K562 (cell line): ENCODE measurements around the gene AANAT. TPM values are rescaled to one million over a fixed set of nuclear protein-coding genes. Genes with fewer than 3 reads are reported as not detected.

Source experiments
- BCL6 ChIP-seq: fragments of 250-450 bp; sonication (Bioruptor Pico); IDR thresholded peaks from 2 replicates; pipeline ENCODE4 v1.4.0; 2020
- BRCA1 ChIP-seq, 2 experiments: fragments of 450-650 bp in 1 of 2; sonication (generic) in 1 of 2; formaldehyde crosslinking in 1 of 2; IDR thresholded peaks; 2 replicates each; pipeline versions ENCODE4 v1.5.0 to v1.6.1; 2017 to 2020; ENCODE audit warnings: mild to moderate bottlenecking in 1 of 2, missing genetic modification reagents in 1 of 2
- CC2D1A ChIP-seq: fragments of 450-650 bp; IDR thresholded peaks from 2 replicates; pipeline ENCODE4 v1.6.1; 2017; ENCODE audit warnings: mild to moderate bottlenecking
- CTBP1 ChIP-seq: fragments of 450-650 bp; IDR thresholded peaks from 2 replicates; pipeline ENCODE4 v1.6.1; 2016; ENCODE audit warnings: borderline replicate concordance
- EP400 ChIP-seq: fragments of 450-650 bp; IDR thresholded peaks from 2 replicates; pipeline ENCODE4 v1.6.1; 2017; ENCODE audit warnings: antibody characterized with exemption, mild to moderate bottlenecking, moderate library complexity
- ESRRA ChIP-seq: fragments of 450-650 bp; IDR thresholded peaks from 2 replicates; pipeline ENCODE4 v1.6.1; 2014; ENCODE audit warnings: low read depth, mild to moderate bottlenecking, moderate library complexity, borderline replicate concordance
- ILF3 ChIP-seq: fragments of 450-650 bp; IDR thresholded peaks from 2 replicates; pipeline ENCODE4 v1.6.1; 2018; ENCODE audit warnings: antibody characterized with exemption, mild to moderate bottlenecking, moderate library complexity, borderline replicate concordance
- KLF16 ChIP-seq: IDR thresholded peaks from 2 replicates; pipeline ENCODE4 v1.6.1; 2016; ENCODE audit warnings: antibody characterized with exemption
- MXI1 ChIP-seq: IDR thresholded peaks from 2 replicates; pipeline ENCODE4 v1.6.1; 2011; ENCODE audit warnings: low read depth, mild to moderate bottlenecking, improper control_type of control experiment, low read length
- PML ChIP-seq: IDR thresholded peaks from 2 replicates; pipeline ENCODE4 v1.6.1; 2012; ENCODE audit warnings: low read length, inconsistent platforms
- PREB ChIP-seq: sonication (generic); formaldehyde crosslinking; IDR thresholded peaks from 2 replicates; pipeline ENCODE4 v1.8.1; 2023; ENCODE audit warnings: mild to moderate bottlenecking, missing genetic modification reagents
- RBM15 ChIP-seq: fragments of 200-400 bp; formaldehyde crosslinking; IDR thresholded peaks from 2 replicates; pipeline ENCODE4 v1.6.1; 2018; ENCODE audit warnings: mild to moderate bottlenecking, low read length, moderate library complexity; ENCODE audit not compliant: insufficient read depth
- SUPT5H ChIP-seq: fragments of 450-650 bp; IDR thresholded peaks from 2 replicates; pipeline ENCODE4 v1.6.1; 2016
- ZNF347 ChIP-seq: fragments of 450-650 bp; formaldehyde crosslinking; IDR thresholded peaks from 2 replicates; pipeline ENCODE4 v1.4.0; 2020; ENCODE audit warnings: low read depth, mild to moderate bottlenecking, moderate library complexity
- polyA plus RNA-seq, 8 experiments: library from polyadenylated mRNA; depleted of rRNA in 4 of 8; stranded (reverse) in 5 of 8; unstranded in 3 of 8; fragments of >200 nt; fragmentation: Nextera tagmentation in 2 of 8; fragmentation: Illumina TruSeq in 1 of 8; extraction: Ambion mirVana in 2 of 8; extraction: Trizol in 1 of 8; gene quantifications; 2 replicates each; pipeline versions ENCODE4 v1.2.1 to v1.2.3, GENCODE V29; 2011 to 2014; ENCODE audit warnings: inconsistent platforms in 1 of 8, missing spikeins in 1 of 8
- total RNA-seq, 7 experiments: library from RNA; depleted of rRNA in 6 of 7; stranded (reverse); fragments of >200 nt in 6 of 7; fragmentation: Illumina TruSeq in 2 of 7; extraction: Trizol in 2 of 7; gene quantifications; 2 replicates each; pipeline versions ENCODE4 v1.2.1 to v1.2.3, GENCODE V29; 2011 to 2021; ENCODE audit warnings: low replicate concordance in 1 of 7
- TF ChIP-seq, protein P1 (sequence below): fragments of 450-650 bp; IDR thresholded peaks from 2 replicates; pipeline ENCODE4 v1.6.1; 2016; ENCODE audit warnings: low read depth
- TF ChIP-seq, protein P2 (sequence below): sonication (generic); formaldehyde crosslinking; IDR thresholded peaks from 2 replicates; pipeline ENCODE4 v1.8.0; 2022; ENCODE audit warnings: missing genetic modification reagents, mild to moderate bottlenecking, moderate library complexity, borderline replicate concordance
- TF ChIP-seq, protein P3 (sequence below): sonication (generic); formaldehyde crosslinking; IDR thresholded peaks from 2 replicates; pipeline ENCODE4 v1.9.0; 2022; ENCODE audit warnings: mild to moderate bottlenecking, missing genetic modification reagents

AANAT gene
- total and polyA plus RNA-seq, 9 of the 15 experiments (the other 6 are each of a cell fraction or from before 2014, with no cell fraction given): not detected

DNA sequence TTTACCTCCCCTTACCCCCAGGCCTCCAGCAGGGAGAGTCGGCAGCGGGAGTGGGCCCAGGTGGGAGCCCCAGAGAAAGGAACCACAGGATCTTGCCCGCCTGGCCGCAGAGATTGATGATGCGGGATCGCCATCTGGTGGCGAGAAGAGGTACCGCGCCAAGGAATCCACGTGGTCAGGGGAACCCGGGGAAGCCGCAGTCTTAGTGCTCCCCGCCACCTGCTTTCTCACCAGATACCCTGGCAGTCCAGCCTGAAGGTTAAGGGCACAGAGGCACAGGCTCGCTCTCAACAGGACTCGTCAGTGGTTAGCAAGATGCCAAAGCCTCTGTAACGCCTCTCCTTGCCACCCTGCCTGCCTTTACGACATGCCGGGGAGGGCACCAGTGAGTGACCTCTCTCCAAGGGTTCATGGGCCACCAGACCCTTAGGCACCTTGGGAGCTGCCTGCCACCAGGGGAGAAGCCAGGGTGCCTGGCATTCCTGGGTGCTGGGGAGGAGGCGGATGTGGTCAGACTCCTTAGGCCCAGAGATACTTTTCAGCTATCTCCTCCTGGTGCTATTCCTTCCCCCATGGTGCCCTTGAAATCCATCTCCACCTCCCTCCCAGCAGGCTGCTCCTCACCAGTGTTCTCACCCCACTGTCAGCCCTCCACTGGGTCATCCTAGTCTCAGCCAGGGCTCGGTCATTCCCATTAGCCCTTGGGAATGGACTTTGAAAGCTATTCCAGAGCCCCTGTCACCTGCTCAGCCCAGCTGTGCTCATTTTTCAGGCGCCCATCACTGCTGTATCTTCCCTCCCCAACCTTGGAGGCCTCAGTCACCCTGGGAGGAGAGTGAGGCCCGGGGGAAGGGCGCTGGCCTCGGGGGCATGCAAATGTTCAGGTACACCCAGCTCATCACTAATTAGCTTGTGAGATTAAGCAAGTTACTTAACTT is 39.3 kb downstream of the AANAT start (continued):
- TF ChIP-seq, protein P1, sequence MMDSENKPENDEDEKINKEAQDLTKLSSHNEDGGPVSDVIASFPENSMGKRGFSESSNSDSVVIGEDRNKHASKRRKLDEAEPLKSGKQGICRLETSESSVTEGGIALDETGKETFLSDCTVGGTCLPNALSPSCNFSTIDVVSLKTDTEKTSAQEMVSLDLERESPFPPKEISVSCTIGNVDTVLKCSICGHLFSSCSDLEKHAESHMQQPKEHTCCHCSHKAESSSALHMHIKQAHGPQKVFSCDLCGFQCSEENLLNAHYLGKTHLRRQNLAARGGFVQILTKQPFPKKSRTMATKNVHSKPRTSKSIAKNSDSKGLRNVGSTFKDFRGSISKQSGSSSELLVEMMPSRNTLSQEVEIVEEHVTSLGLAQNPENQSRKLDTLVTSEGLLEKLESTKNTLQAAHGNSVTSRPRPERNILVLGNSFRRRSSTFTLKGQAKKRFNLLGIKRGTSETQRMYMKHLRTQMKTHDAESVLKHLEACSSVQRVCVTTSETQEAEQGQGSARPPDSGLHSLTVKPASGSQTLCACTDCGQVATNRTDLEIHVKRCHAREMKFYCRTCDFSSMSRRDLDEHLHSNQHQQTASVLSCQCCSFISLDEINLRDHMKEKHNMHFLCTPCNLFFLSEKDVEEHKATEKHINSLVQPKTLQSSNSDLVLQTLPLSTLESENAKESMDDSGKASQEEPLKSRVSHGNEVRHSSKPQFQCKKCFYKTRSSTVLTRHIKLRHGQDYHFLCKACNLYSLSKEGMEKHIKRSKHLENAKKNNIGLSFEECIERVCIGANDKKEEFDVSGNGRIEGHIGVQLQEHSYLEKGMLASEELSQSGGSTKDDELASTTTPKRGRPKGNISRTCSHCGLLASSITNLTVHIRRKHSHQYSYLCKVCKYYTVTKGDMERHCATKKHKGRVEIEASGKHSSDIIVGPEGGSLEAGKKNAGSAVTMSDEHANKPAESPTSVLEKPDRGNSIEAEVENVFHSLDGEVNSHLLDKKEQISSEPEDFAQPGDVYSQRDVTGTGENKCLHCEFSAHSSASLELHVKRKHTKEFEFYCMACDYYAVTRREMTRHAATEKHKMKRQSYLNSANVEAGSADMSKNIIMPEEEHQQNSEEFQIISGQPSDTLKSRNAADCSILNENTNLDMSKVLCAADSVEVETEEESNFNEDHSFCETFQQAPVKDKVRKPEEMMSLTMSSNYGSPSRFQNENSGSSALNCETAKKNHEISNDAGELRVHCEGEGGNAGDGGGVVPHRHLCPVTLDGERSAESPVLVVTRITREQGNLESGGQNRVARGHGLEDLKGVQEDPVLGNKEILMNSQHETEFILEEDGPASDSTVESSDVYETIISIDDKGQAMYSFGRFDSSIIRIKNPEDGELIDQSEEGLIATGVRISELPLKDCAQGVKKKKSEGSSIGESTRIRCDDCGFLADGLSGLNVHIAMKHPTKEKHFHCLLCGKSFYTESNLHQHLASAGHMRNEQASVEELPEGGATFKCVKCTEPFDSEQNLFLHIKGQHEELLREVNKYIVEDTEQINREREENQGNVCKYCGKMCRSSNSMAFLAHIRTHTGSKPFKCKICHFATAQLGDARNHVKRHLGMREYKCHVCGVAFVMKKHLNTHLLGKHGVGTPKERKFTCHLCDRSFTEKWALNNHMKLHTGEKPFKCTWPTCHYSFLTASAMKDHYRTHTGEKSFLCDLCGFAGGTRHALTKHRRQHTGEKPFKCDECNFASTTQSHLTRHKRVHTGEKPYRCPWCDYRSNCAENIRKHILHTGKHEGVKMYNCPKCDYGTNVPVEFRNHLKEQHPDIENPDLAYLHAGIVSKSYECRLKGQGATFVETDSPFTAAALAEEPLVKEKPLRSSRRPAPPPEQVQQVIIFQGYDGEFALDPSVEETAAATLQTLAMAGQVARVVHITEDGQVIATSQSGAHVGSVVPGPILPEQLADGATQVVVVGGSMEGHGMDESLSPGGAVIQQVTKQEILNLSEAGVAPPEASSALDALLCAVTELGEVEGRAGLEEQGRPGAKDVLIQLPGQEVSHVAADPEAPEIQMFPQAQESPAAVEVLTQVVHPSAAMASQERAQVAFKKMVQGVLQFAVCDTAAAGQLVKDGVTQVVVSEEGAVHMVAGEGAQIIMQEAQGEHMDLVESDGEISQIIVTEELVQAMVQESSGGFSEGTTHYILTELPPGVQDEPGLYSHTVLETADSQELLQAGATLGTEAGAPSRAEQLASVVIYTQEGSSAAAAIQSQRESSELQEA: no peak
- TF ChIP-seq MXI1: 0 out of 2 replicates have a peak, but pooled peaks have one; percentile 41
- peak; percentile 14; the same call in 1 of the 2 replicates for TF ChIP-seq ESRRA
- TF ChIP-seq ZNF347 (CRISPR knock-in tag): no peak
- TF ChIP-seq CTBP1: peak; percentile 56; the same call in 1 of the 2 replicates
- TF ChIP-seq KLF16: 0 out of 2 replicates have a peak, but pooled peaks have one; percentile 39
- peak; percentile 84; the same call in 1 of the 2 replicates for TF ChIP-seq CC2D1A
- peak; percentile 69; the same call in 1 of the 2 replicates for TF ChIP-seq EP400
- no peak for TF ChIP-seq BRCA1 (IDR thresholded peaks at IDR 0.05)
- TF ChIP-seq BRCA1 (CRISPR knock-in tag; IDR thresholded peaks at IDR 0.05): 0 out of 2 replicates have a peak, but pooled peaks have one; percentile 57
- no peak for TF ChIP-seq ILF3
- TF ChIP-seq SUPT5H: no peak
- TF ChIP-seq, protein P2, sequence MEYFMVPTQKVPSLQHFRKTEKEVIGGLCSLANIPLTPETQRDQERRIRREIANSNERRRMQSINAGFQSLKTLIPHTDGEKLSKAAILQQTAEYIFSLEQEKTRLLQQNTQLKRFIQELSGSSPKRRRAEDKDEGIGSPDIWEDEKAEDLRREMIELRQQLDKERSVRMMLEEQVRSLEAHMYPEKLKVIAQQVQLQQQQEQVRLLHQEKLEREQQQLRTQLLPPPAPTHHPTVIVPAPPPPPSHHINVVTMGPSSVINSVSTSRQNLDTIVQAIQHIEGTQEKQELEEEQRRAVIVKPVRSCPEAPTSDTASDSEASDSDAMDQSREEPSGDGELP (CRISPR knock-in tag): peak; percentile 64; the same call in 1 of the 2 replicates
- TF ChIP-seq BCL6 (CRISPR knock-in tag): no peak
- TF ChIP-seq, protein P3, sequence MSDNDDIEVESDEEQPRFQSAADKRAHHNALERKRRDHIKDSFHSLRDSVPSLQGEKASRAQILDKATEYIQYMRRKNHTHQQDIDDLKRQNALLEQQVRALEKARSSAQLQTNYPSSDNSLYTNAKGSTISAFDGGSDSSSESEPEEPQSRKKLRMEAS (CRISPR knock-in tag): peak; percentile 95
- no peak for TF ChIP-seq PML
- TF ChIP-seq PREB: no peak
- no peak for TF ChIP-seq RBM15
